ENCODE results near the gene KCNAB1.
"Not testable (repeated sequence)": the region's sequence is repeated elsewhere in the genome, so short reads cannot be mapped to it uniquely, and the experiment has no call there.

Gene KCNAB1

GRCh38 chr3:156094391-156094790 lies 26.0 kb upstream of the KCNAB1 start:
- H3K9me3 ChIP-seq (ENCODE audit: control insufficient read depth, low read length): no peaks in the 10 kb centered on the region
- H3K27ac ChIP-seq: no peak overlapping the region
- H3K36me3 ChIP-seq (ENCODE audit: control insufficient read depth, insufficient read depth, low read length): no peaks in the 10 kb centered on the region
- H3K9ac ChIP-seq: no peak overlapping the region
- no peak for TF ChIP-seq CTCF (IDR thresholded peaks at IDR 0.05)
- no peak overlapping the region for H2AFZ ChIP-seq
- H3K27me3 ChIP-seq (ENCODE audit: control insufficient read depth, insufficient read depth, low read length): no peaks in the 10 kb centered on the region
- H3K79me2 ChIP-seq: no peaks in the 10 kb centered on the region
- no peak overlapping the region for H3K4me2 ChIP-seq (ENCODE audit: low read length)
- H3K4me3 ChIP-seq (ENCODE audit: low read depth, low read length): no peak overlapping the region
- no peaks in the 10 kb centered on the region for H3K4me1 ChIP-seq

GRCh38 chr3:156095652-156096051 lies 24.7 kb upstream of the KCNAB1 start:
- H3K9me3 ChIP-seq (ENCODE audit: control insufficient read depth, low read length); H3K4me2 ChIP-seq (ENCODE audit: low read length); H3K4me3 ChIP-seq (ENCODE audit: low read depth, low read length): not testable (repeated sequence)

GRCh38 chr3:156098437-156099035 lies 21.8 kb upstream of the KCNAB1 start:
- Histone ChIP-seq H3K27me3 (ENCODE audit: control insufficient read depth, insufficient read depth, low read length) (no peaks in the 10 kb centered on the region), H3K36me3 (ENCODE audit: control insufficient read depth, insufficient read depth, low read length) (no peaks in the 10 kb centered on the region), H3K9ac (no peak overlapping the region), H2AFZ (no peak overlapping the region), H3K27ac (no peak overlapping the region), H3K4me3 (ENCODE audit: low read depth, low read length) (no peak overlapping the region), H3K4me2 (ENCODE audit: low read length) (no peak overlapping the region), H3K4me1 (no peaks in the 10 kb centered on the region), H3K79me2 (no peaks in the 10 kb centered on the region), H3K9me3 (ENCODE audit: control insufficient read depth, low read length) (no peaks in the 10 kb centered on the region)
- TF ChIP-seq CTCF (IDR thresholded peaks at IDR 0.05): no peak

More at GRCh38 chr3:156095652-156096051, 24.7 kb upstream of the KCNAB1 start:
- not testable (repeated sequence) for H3K27ac ChIP-seq; H3K9ac ChIP-seq; H3K27me3 ChIP-seq (ENCODE audit: control insufficient read depth, insufficient read depth, low read length); H3K4me1 ChIP-seq; H2AFZ ChIP-seq; H3K36me3 ChIP-seq (ENCODE audit: control insufficient read depth, insufficient read depth, low read length); H3K79me2 ChIP-seq

- not testable (repeated sequence) for H3K4me2 ChIP-seq (ENCODE audit: low read length); H3K9ac ChIP-seq; H2AFZ ChIP-seq; H3K4me1 ChIP-seq; H3K4me3 ChIP-seq (ENCODE audit: low read depth, low read length); H3K27me3 ChIP-seq (ENCODE audit: control insufficient read depth, insufficient read depth, low read length); H3K27ac ChIP-seq; H3K36me3 ChIP-seq (ENCODE audit: control insufficient read depth, insufficient read depth, low read length); H3K9me3 ChIP-seq (ENCODE audit: control insufficient read depth, low read length); H3K79me2 ChIP-seq
These were observed 21.0 kb upstream of the KCNAB1 start for GRCh38 chr3:156099348-156099747.

- H3K27me3 ChIP-seq (ENCODE audit: control insufficient read depth, insufficient read depth, low read length): not testable (repeated sequence)
These were observed 20.4 kb upstream of the KCNAB1 start for GRCh38 chr3:156099984-156100383.

GRCh38 chr3:156102267-156102931 lies 18.0 kb upstream of the KCNAB1 start:
- no peak overlapping the region for H3K4me2 ChIP-seq (ENCODE audit: low read length)
- no peak overlapping the region for H2AFZ ChIP-seq
- TF ChIP-seq CTCF (IDR thresholded peaks at IDR 0.05): no peak
- no peak overlapping the region for H3K9ac ChIP-seq
- no peaks in the 10 kb centered on the region for H3K4me1 ChIP-seq
- no peak overlapping the region for H3K27ac ChIP-seq
- H3K36me3 ChIP-seq (ENCODE audit: control insufficient read depth, insufficient read depth, low read length): no peaks in the 10 kb centered on the region
- no peaks in the 10 kb centered on the region for H3K79me2 ChIP-seq
- H3K4me3 ChIP-seq (ENCODE audit: low read depth, low read length): no peak overlapping the region
- H3K9me3 ChIP-seq (ENCODE audit: control insufficient read depth, low read length): no peaks in the 10 kb centered on the region
- H3K27me3 ChIP-seq (ENCODE audit: control insufficient read depth, insufficient read depth, low read length): no peaks in the 10 kb centered on the region

More at GRCh38 chr3:156099984-156100383, 20.4 kb upstream of the KCNAB1 start:
- H3K4me3 ChIP-seq (ENCODE audit: low read depth, low read length); H3K9ac ChIP-seq; H2AFZ ChIP-seq; H3K9me3 ChIP-seq (ENCODE audit: control insufficient read depth, low read length); H3K36me3 ChIP-seq (ENCODE audit: control insufficient read depth, insufficient read depth, low read length); H3K79me2 ChIP-seq; H3K4me1 ChIP-seq; H3K27ac ChIP-seq; H3K4me2 ChIP-seq (ENCODE audit: low read length): not testable (repeated sequence)
